H1 (cell line): ENCODE data around the gene CRYGS. TPM values are rescaled to one million over a fixed set of nuclear protein-coding genes. Genes with fewer than 3 reads are reported as not detected.

Experiments used
- CTCF ChIA-PET: fragments of 300-600 bp; sonication (Branson Sonifier 250); formaldehyde crosslinking; loops from one replicate; lab custom pipeline; 2021; ENCODE audit not compliant: partially characterized antibody; lab: Charles Lee
- POLR2A ChIA-PET: fragments of 300-600 bp; sonication (Branson Sonifier 250); formaldehyde crosslinking; loops from one replicate; lab custom pipeline; 2021; ENCODE audit warnings: inconsistent platforms; ENCODE audit not compliant: partially characterized antibody; lab: Charles Lee
- DNase-seq, 2 experiments: peaks; one replicate each; pipeline versions ENCODE4 v3.0.0 to v3.0.0-alpha.2; 2010 to 2022; ENCODE audit warnings: low spot score in 2 of 2, low read depth in 1 of 2, mixed read lengths in 1 of 2
- FAIRE-seq: peaks from 2 replicates; lab custom pipeline; 2011; peaks lifted over from hg19 to GRCh38; lab: Jason Lieb, UNC
- H2AFZ ChIP-seq: 2 replicates; pipeline ENCODE4 v1.8.1; 2012; ENCODE audit warnings: low read length, inconsistent platforms
- H2AK5ac ChIP-seq: 2 replicates; pipeline ENCODE4 v1.6.1; 2013; ENCODE audit warnings: low read depth, low read length
- H2BK120ac ChIP-seq: replicated peaks from 2 replicates; pipeline ENCODE3; 2013; ENCODE audit warnings: low read depth, low read length, inconsistent platforms
- H2BK12ac ChIP-seq: 2 replicates; pipeline ENCODE4 v1.6.1; 2013; ENCODE audit warnings: low read depth, low read length
- H2BK15ac ChIP-seq: 2 replicates; pipeline ENCODE4 v1.6.1; 2013; ENCODE audit warnings: low read length
- H2BK20ac ChIP-seq: 2 replicates; pipeline ENCODE4 v1.6.1; 2013; ENCODE audit warnings: low read length
- H2BK5ac ChIP-seq: 2 replicates; pipeline ENCODE4 v1.6.1; 2013; ENCODE audit warnings: low read depth, low read length
- H3K14ac ChIP-seq: 2 replicates; pipeline ENCODE4 v1.6.1; 2013; ENCODE audit warnings: inconsistent platforms; ENCODE audit not compliant: insufficient read length
- H3K18ac ChIP-seq: 2 replicates; pipeline ENCODE4 v1.6.1; 2013; ENCODE audit warnings: low read length; ENCODE audit errors: extremely low read depth
- H3K23ac ChIP-seq: 2 replicates; pipeline ENCODE4 v1.6.1; 2013; ENCODE audit warnings: inconsistent platforms; ENCODE audit not compliant: insufficient read length
- H3K23me2 ChIP-seq: 2 replicates; pipeline ENCODE4 v1.6.1; 2013; ENCODE audit warnings: low read depth, low read length
- H3K27ac ChIP-seq: 2 replicates; pipeline ENCODE4 v1.6.1; 2011; ENCODE audit warnings: low read depth, low read length, inconsistent platforms
- H3K27me3 ChIP-seq, 4 experiments: replicated peaks in 1 of 4; 1 replicate in 1 of 4; 2 replicates in 3 of 4; pipeline versions ENCODE4 v1.6.1 to v1.8.1; 2011 to 2013; ENCODE audit warnings: low read length in 3 of 4, mild to moderate bottlenecking in 3 of 4, inconsistent platforms in 2 of 4, mixed read lengths in 2 of 4, moderate library complexity in 1 of 4; ENCODE audit not compliant: control insufficient read depth in 3 of 4, insufficient read depth in 3 of 4; ENCODE audit errors: extremely low read depth in 1 of 4
- H3K36me3 ChIP-seq, 4 experiments: 2 replicates each; pipeline versions ENCODE4 v1.6.1 to v1.8.1; 2011 to 2013; ENCODE audit warnings: mild to moderate bottlenecking in 4 of 4, low read length in 3 of 4, moderate library complexity in 2 of 4, control low read depth in 1 of 4, inconsistent platforms in 1 of 4; ENCODE audit not compliant: insufficient read depth in 4 of 4, control insufficient read depth in 2 of 4
- H3K4ac ChIP-seq: replicated peaks from 2 replicates; pipeline ENCODE3; 2013; ENCODE audit warnings: low read length, low read depth, mixed read lengths, inconsistent platforms; ENCODE audit not compliant: insufficient read length
- H3K4me1 ChIP-seq, 4 experiments: replicated peaks in 1 of 4; 1 replicate in 1 of 4; 2 replicates in 3 of 4; pipeline versions ENCODE4 v1.6.1 to v1.8.1; 2011 to 2013; ENCODE audit warnings: low read length in 3 of 4, inconsistent platforms in 2 of 4, mixed read lengths in 1 of 4; ENCODE audit not compliant: insufficient read depth in 4 of 4, control insufficient read depth in 3 of 4
- H3K4me2 ChIP-seq, 2 experiments: 2 replicates each; pipeline versions ENCODE4 v1.6.1 to v1.8.1; 2011 to 2013; ENCODE audit warnings: low read depth in 2 of 2, low read length in 2 of 2, control low read depth in 1 of 2, inconsistent platforms in 1 of 2, mild to moderate bottlenecking in 1 of 2; ENCODE audit not compliant: insufficient read depth in 1 of 2
- H3K4me3 ChIP-seq, 4 experiments: fragments of 200-600, 300-600 bp in 1 of 4; sonication (generic), shearing (Covaris generic), sonication (Bioruptor Twin) in 1 of 4; 2 replicates each; pipeline versions ENCODE4 v1.5.1 to v1.8.1; 2011 to 2016; ENCODE audit warnings: low read length in 4 of 4, low read depth in 3 of 4, control low read depth in 2 of 4, inconsistent platforms in 2 of 4, mild to moderate bottlenecking in 2 of 4, mixed read lengths in 1 of 4, moderate library complexity in 1 of 4; ENCODE audit not compliant: insufficient read depth in 2 of 4; ENCODE audit errors: extremely low read depth in 1 of 4
- H3K56ac ChIP-seq: replicated peaks from 2 replicates; pipeline ENCODE3; 2013; ENCODE audit warnings: low read depth, mild to moderate bottlenecking, mixed read lengths, low read length, inconsistent platforms; ENCODE audit not compliant: insufficient read length
- H3K79me1 ChIP-seq: 2 replicates; pipeline ENCODE4 v1.6.1; 2013; ENCODE audit warnings: low read depth, low read length, control low read depth
- H3K79me2 ChIP-seq, 2 experiments: 2 replicates each; pipeline versions ENCODE4 v1.6.1 to v1.8.1; 2012 to 2013; ENCODE audit warnings: low read length in 2 of 2, mild to moderate bottlenecking in 2 of 2, inconsistent platforms in 1 of 2; ENCODE audit not compliant: insufficient read depth in 2 of 2, control insufficient read depth in 1 of 2
- H3K9ac ChIP-seq, 4 experiments: replicated peaks in 1 of 4; 1 replicate in 1 of 4; 2 replicates in 3 of 4; pipeline versions ENCODE4 v1.6.1 to v1.8.1; 2011 to 2013; ENCODE audit warnings: low read depth in 3 of 4, low read length in 3 of 4, control low read depth in 2 of 4, mild to moderate bottlenecking in 2 of 4, moderate library complexity in 2 of 4, inconsistent platforms in 1 of 4; ENCODE audit errors: extremely low read depth in 1 of 4
- H3K9me3 ChIP-seq, 2 experiments: 2 replicates each; pipeline versions ENCODE4 v1.6.1 to v1.8.1; 2012 to 2013; ENCODE audit warnings: mild to moderate bottlenecking in 2 of 2, moderate library complexity in 2 of 2, control low read depth in 1 of 2, inconsistent platforms in 1 of 2, low read depth in 1 of 2, low read length in 1 of 2, mixed read lengths in 1 of 2; ENCODE audit not compliant: insufficient read depth in 2 of 2
- H4K20me1 ChIP-seq, 2 experiments: replicated peaks in 1 of 2; 2 replicates each; pipeline versions ENCODE3 to v1.8.1; 2011 to 2013; ENCODE audit warnings: inconsistent platforms in 2 of 2, low read length in 2 of 2, mild to moderate bottlenecking in 1 of 2; ENCODE audit not compliant: insufficient read depth in 2 of 2, control insufficient read depth in 1 of 2
- H4K5ac ChIP-seq: 2 replicates; pipeline ENCODE4 v1.6.1; 2013; ENCODE audit warnings: low read length, low read depth, mixed read lengths, inconsistent platforms; ENCODE audit not compliant: insufficient read length
- H4K8ac ChIP-seq: 2 replicates; pipeline ENCODE4 v1.8.0; 2013; ENCODE audit warnings: mild to moderate bottlenecking, moderate library complexity, low read length, inconsistent platforms; ENCODE audit not compliant: insufficient read depth; ENCODE audit errors: extremely low read depth
- H4K91ac ChIP-seq: replicated peaks from 2 replicates; pipeline ENCODE3; 2013; ENCODE audit warnings: low read length, mixed read lengths, inconsistent platforms; ENCODE audit not compliant: insufficient read length
- ASH2L ChIP-seq: fragments of 200-600, 300-600 bp; sonication (generic); IDR thresholded peaks from one replicate; pipeline ENCODE4 v1.7.1; 2017; ENCODE audit warnings: low read length
- BCL11A ChIP-seq, 2 experiments: IDR thresholded peaks; one replicate each; pipeline ENCODE4 v1.6.1; 2011; ENCODE audit warnings: low read depth in 2 of 2, low read length in 2 of 2, mild to moderate bottlenecking in 2 of 2
- CHD1 ChIP-seq: IDR thresholded peaks from 2 replicates; pipeline ENCODE4 v1.6.1; 2012; ENCODE audit warnings: low read depth, low read length, improper control_type of control experiment
- CHD2 ChIP-seq: IDR thresholded peaks from 2 replicates; pipeline ENCODE4 v1.6.1; 2012; ENCODE audit warnings: low read length, improper control_type of control experiment
- CTBP2 ChIP-seq: IDR thresholded peaks from 2 replicates; pipeline ENCODE4 v1.7.0; 2011; ENCODE audit warnings: borderline replicate concordance, mild to moderate bottlenecking, moderate library complexity, mixed read lengths, low read length; ENCODE audit not compliant: insufficient read depth, insufficient read length
- HDAC2 ChIP-seq, 2 experiments: fragments of 300-600 bp in 1 of 2; sonication (generic) in 1 of 2; IDR thresholded peaks; 2 replicates each; pipeline ENCODE4 v1.6.1; 2011 to 2012; ENCODE audit warnings: low read depth in 2 of 2, low read length in 2 of 2, mild to moderate bottlenecking in 2 of 2, moderate library complexity in 2 of 2, borderline replicate concordance in 1 of 2, inconsistent platforms in 1 of 2
- HDAC6 ChIP-seq: IDR thresholded peaks from one replicate; pipeline ENCODE4 v1.7.1; 2012; ENCODE audit warnings: low read depth, mild to moderate bottlenecking, inconsistent platforms, low read length, moderate library complexity
- KDM1A ChIP-seq: fragments of 200-600, 300-600 bp; sonication (generic); IDR thresholded peaks from 2 replicates; pipeline ENCODE4 v1.7.1; 2016; ENCODE audit warnings: mild to moderate bottlenecking, low read length, borderline replicate concordance
- NRF1 ChIP-seq: IDR thresholded peaks from 2 replicates; pipeline ENCODE4 v1.6.1; 2011; ENCODE audit warnings: mild to moderate bottlenecking, low read depth, low read length, improper control_type of control experiment
- SP2 ChIP-seq: IDR thresholded peaks from 2 replicates; pipeline ENCODE4 v1.6.1; 2012; ENCODE audit warnings: mild to moderate bottlenecking, low read length, inconsistent platforms
- SRF ChIP-seq: IDR thresholded peaks from 2 replicates; pipeline ENCODE4 v1.6.1; 2011; ENCODE audit warnings: mild to moderate bottlenecking, low read depth, low read length, moderate library complexity
- SUZ12 ChIP-seq: fragments of 200-600 bp; sonication (generic); IDR thresholded peaks from 2 replicates; pipeline ENCODE4 v1.6.1; 2012; ENCODE audit warnings: mild to moderate bottlenecking, inconsistent platforms, low read length, moderate library complexity, mixed read lengths
- TBP ChIP-seq: IDR thresholded peaks from 2 replicates; pipeline ENCODE4 v1.6.1; 2011; ENCODE audit warnings: low read depth, low read length, improper control_type of control experiment
- ZNF274 ChIP-seq: IDR thresholded peaks from 2 replicates; pipeline ENCODE4 v1.7.0; 2012; ENCODE audit warnings: low read length, borderline replicate concordance; ENCODE audit errors: extremely low read depth
- WGBS, 2 experiments: shearing (Covaris generic) in 1 of 2; methylation state at CpG; one replicate each; pipeline versions ENCODE4 v1.1.6 to v1.1.7; 2013 to 2015; ENCODE audit warnings: low lambda C conversion rate in 2 of 2, mixed read lengths in 2 of 2, inconsistent platforms in 1 of 2, low coverage in 1 of 2, missing lambda C conversion rate in 1 of 2; ENCODE audit not compliant: insufficient replicate concordance in 2 of 2, insufficient coverage in 1 of 2, insufficient read length in 1 of 2; ENCODE audit errors: extremely low coverage in 1 of 2, missing lambda C conversion rate in 1 of 2; 5-methylcytosine and 5-hydroxymethylcytosine counted together
- polyA plus RNA-seq, 7 experiments: library from polyadenylated mRNA; depleted of rRNA in 3 of 7; stranded (reverse) in 5 of 7; unstranded in 2 of 7; fragments of >200 nt in 5 of 7; fragments of 200-250 nt in 2 of 7; gene quantifications; 1 replicate in 5 of 7; 2 replicates in 1 of 7; 4 replicates in 1 of 7; pipeline versions ENCODE4 v1.2.1 to v1.2.3, GENCODE V29; 2011 to 2013; ENCODE audit warnings: missing spikeins in 2 of 7, mixed read lengths in 2 of 7
- total RNA-seq: library from RNA; stranded (reverse); fragmentation: NEBNext Ultra II Directional; extraction: Animal tissue kit (Norgen Biotek cat#: 25700); gene quantifications from 2 replicates; pipeline ENCODE4 v1.2.1, GENCODE V29; 2021
- TF ChIP-seq, protein P1 (sequence below): IDR thresholded peaks from 2 replicates; pipeline ENCODE4 v1.6.1; 2012; ENCODE audit warnings: inconsistent platforms

Gene CRYGS
- total and polyA plus RNA-seq, 2 of the 8 experiments (the other 6 are each of a cell fraction or from before 2014, with no cell fraction given) = 1.5 to 1.8 TPM

DNA sequence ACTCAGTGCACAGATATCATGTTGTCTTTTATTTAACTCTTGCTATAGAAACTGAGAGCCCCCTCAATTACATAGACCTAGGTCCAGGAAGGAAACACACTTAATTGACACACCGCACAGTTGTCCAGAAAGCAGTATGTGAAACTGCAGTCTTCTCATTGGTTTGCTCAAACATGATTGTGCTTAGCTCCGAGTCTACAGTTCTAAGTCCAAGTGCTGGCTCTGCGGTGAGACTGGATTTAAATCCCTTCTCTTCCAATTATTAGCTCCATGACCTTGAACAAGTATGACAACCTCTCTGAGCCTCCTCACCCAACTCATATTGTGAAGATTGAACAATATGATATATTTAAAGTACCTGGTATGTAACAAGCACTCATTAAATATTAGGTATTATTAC is 49.7 kb upstream of the CRYGS start:
- no peaks in the 10 kb centered on the region for H3K27me3 ChIP-seq
- H2BK5ac ChIP-seq = no peak overlapping the region
- no peaks in the 10 kb centered on the region for H3K4me1 ChIP-seq
- H3K79me2 ChIP-seq = no peaks in the 10 kb centered on the region
- H3K79me1 ChIP-seq = no peaks in the 10 kb centered on the region; the same call in 1 of the 2 replicates
- no peak overlapping the region for H3K4ac ChIP-seq
- WGBS, 2 experiments = 91% methylated on average over 3 of the region's 3 CpGs; no CpG with 5 or more reads in 1 of the 2 experiments
- H3K36me3 ChIP-seq = no peaks in the 10 kb centered on the region
- H3K4me2 ChIP-seq = no peak overlapping the region
- H2BK12ac ChIP-seq = no peak overlapping the region
- FAIRE-seq (no peak), DNase-seq (no peak)
- H3K14ac ChIP-seq = no peak overlapping the region
- H3K23ac ChIP-seq = no peak overlapping the region
- H4K5ac ChIP-seq = no peak overlapping the region
- ChIA-PET POLR2A (interaction anchor here (10.2 kb wide), 1 partner anchor 190 kb away, joined by 85 read pairs; the partner anchor contains the start of gene EIF4A2), CTCF (interaction anchor here (1.2 to 23.7 kb wide), 4 partner anchors 9 to 176 kb away, joined by 3 to 333 read pairs (median 4); partner anchors contain the start of gene AHSG)
- no peak overlapping the region for H2BK120ac ChIP-seq
- no peak overlapping the region for H2BK15ac ChIP-seq
- no peak overlapping the region for H2AFZ ChIP-seq
- no peaks in the 10 kb centered on the region for H4K20me1 ChIP-seq
- no peaks in the 10 kb centered on the region for H3K9me3 ChIP-seq
- H3K4me3 ChIP-seq = no peak overlapping the region
- H3K18ac ChIP-seq = no peak overlapping the region
- H3K27ac ChIP-seq = no peak overlapping the region
- no peak overlapping the region for H2AK5ac ChIP-seq
- H3K9ac ChIP-seq = no peak overlapping the region
- H3K56ac ChIP-seq = no peak overlapping the region
- H4K91ac ChIP-seq = no peak overlapping the region
- H4K8ac ChIP-seq = no peak overlapping the region
- H3K23me2 ChIP-seq = no peaks in the 10 kb centered on the region
- H2BK20ac ChIP-seq = no peak overlapping the region
- TF ChIP-seq NRF1 = no peak
- TF ChIP-seq TBP = no peak
- TF ChIP-seq KDM1A = no peak
- TF ChIP-seq SP2 = no peak
- TF ChIP-seq CHD2 = no peak
- TF ChIP-seq ASH2L = no peak
- TF ChIP-seq BCL11A (IDR thresholded peaks at IDR 0.05; ENCODE audit: low read depth in 2 of 2, low read length in 2 of 2) = no peak
- no peak for TF ChIP-seq HDAC2 (IDR thresholded peaks at IDR 0.05; ENCODE audit: borderline replicate concordance in 1 of 2, low read depth in 2 of 2, low read length in 2 of 2)
- no peak for TF ChIP-seq SUZ12
- TF ChIP-seq, protein P1, sequence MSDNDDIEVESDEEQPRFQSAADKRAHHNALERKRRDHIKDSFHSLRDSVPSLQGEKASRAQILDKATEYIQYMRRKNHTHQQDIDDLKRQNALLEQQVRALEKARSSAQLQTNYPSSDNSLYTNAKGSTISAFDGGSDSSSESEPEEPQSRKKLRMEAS = no peak
- no peak for TF ChIP-seq HDAC6
- TF ChIP-seq SRF = no peak
- TF ChIP-seq CTBP2 = no peak
- no peak for TF ChIP-seq CHD1
- TF ChIP-seq ZNF274 = no peak
